H1 (cell line): ENCODE results near the gene STK39. TPM values are rescaled to one million over a fixed set of nuclear protein-coding genes. Genes with fewer than 3 reads are reported as not detected.

Source experiments
- polyA plus RNA-seq, 7 experiments: library from polyadenylated mRNA; depleted of rRNA in 3 of 7; stranded (reverse) in 5 of 7; unstranded in 2 of 7; fragments of >200 nt in 5 of 7; fragments of 200-250 nt in 2 of 7; gene quantifications; 1 replicate in 5 of 7; 2 replicates in 1 of 7; 4 replicates in 1 of 7; pipeline versions ENCODE4 v1.2.1 to v1.2.3, GENCODE V29; 2011 to 2013; ENCODE audit warnings: missing spikeins in 2 of 7, mixed read lengths in 2 of 7
- total RNA-seq: library from RNA; stranded (reverse); fragmentation: NEBNext Ultra II Directional; extraction: Animal tissue kit (Norgen Biotek cat#: 25700); gene quantifications from 2 replicates; pipeline ENCODE4 v1.2.1, GENCODE V29; 2021
- TF ChIP-seq, protein P1 (sequence below): fragments of 300-600 bp; sonication (generic); IDR thresholded peaks from 2 replicates; pipeline ENCODE4 v1.7.1; 2012; ENCODE audit warnings: low read length, moderate library complexity, mild to moderate bottlenecking, inconsistent platforms; ENCODE audit not compliant: insufficient replicate concordance

STK39 gene
- total and polyA plus RNA-seq, 2 of the 8 experiments (the other 6 are each of a cell fraction or from before 2014, with no cell fraction given): 13.7 to 23.8 TPM

DNA sequence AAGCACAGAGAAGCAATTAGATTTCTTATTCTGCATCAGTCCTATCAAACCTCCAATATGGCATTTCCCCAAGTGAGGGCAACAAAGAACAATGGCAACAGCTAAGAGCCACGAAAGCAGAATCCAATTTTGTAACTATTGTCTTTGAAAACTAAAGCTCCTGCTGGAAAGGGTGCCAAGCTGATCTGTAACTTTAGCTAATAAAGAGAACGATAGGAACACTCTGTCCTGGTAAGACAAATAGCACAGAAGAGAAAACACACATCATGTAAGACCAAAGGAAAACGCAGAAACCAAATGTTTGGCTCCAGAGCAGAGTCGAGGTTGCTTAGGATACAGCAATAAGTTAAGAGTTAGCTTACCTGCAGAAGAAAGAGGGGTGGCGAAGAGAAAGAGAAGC lies 160.5 kb downstream of the STK39 start (continued):
- TF ChIP-seq, protein P1, sequence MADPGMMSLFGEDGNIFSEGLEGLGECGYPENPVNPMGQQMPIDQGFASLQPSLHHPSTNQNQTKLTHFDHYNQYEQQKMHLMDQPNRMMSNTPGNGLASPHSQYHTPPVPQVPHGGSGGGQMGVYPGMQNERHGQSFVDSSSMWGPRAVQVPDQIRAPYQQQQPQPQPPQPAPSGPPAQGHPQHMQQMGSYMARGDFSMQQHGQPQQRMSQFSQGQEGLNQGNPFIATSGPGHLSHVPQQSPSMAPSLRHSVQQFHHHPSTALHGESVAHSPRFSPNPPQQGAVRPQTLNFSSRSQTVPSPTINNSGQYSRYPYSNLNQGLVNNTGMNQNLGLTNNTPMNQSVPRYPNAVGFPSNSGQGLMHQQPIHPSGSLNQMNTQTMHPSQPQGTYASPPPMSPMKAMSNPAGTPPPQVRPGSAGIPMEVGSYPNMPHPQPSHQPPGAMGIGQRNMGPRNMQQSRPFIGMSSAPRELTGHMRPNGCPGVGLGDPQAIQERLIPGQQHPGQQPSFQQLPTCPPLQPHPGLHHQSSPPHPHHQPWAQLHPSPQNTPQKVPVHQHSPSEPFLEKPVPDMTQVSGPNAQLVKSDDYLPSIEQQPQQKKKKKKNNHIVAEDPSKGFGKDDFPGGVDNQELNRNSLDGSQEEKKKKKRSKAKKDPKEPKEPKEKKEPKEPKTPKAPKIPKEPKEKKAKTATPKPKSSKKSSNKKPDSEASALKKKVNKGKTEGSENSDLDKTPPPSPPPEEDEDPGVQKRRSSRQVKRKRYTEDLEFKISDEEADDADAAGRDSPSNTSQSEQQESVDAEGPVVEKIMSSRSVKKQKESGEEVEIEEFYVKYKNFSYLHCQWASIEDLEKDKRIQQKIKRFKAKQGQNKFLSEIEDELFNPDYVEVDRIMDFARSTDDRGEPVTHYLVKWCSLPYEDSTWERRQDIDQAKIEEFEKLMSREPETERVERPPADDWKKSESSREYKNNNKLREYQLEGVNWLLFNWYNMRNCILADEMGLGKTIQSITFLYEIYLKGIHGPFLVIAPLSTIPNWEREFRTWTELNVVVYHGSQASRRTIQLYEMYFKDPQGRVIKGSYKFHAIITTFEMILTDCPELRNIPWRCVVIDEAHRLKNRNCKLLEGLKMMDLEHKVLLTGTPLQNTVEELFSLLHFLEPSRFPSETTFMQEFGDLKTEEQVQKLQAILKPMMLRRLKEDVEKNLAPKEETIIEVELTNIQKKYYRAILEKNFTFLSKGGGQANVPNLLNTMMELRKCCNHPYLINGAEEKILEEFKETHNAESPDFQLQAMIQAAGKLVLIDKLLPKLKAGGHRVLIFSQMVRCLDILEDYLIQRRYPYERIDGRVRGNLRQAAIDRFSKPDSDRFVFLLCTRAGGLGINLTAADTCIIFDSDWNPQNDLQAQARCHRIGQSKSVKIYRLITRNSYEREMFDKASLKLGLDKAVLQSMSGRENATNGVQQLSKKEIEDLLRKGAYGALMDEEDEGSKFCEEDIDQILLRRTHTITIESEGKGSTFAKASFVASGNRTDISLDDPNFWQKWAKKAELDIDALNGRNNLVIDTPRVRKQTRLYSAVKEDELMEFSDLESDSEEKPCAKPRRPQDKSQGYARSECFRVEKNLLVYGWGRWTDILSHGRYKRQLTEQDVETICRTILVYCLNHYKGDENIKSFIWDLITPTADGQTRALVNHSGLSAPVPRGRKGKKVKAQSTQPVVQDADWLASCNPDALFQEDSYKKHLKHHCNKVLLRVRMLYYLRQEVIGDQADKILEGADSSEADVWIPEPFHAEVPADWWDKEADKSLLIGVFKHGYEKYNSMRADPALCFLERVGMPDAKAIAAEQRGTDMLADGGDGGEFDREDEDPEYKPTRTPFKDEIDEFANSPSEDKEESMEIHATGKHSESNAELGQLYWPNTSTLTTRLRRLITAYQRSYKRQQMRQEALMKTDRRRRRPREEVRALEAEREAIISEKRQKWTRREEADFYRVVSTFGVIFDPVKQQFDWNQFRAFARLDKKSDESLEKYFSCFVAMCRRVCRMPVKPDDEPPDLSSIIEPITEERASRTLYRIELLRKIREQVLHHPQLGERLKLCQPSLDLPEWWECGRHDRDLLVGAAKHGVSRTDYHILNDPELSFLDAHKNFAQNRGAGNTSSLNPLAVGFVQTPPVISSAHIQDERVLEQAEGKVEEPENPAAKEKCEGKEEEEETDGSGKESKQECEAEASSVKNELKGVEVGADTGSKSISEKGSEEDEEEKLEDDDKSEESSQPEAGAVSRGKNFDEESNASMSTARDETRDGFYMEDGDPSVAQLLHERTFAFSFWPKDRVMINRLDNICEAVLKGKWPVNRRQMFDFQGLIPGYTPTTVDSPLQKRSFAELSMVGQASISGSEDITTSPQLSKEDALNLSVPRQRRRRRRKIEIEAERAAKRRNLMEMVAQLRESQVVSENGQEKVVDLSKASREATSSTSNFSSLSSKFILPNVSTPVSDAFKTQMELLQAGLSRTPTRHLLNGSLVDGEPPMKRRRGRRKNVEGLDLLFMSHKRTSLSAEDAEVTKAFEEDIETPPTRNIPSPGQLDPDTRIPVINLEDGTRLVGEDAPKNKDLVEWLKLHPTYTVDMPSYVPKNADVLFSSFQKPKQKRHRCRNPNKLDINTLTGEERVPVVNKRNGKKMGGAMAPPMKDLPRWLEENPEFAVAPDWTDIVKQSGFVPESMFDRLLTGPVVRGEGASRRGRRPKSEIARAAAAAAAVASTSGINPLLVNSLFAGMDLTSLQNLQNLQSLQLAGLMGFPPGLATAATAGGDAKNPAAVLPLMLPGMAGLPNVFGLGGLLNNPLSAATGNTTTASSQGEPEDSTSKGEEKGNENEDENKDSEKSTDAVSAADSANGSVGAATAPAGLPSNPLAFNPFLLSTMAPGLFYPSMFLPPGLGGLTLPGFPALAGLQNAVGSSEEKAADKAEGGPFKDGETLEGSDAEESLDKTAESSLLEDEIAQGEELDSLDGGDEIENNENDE: no peak
